Esophagus (tissue), 2 donors: ENCODE data around the gene CLEC2L. TPM values are rescaled to one million over a fixed set of nuclear protein-coding genes. Genes with fewer than 3 reads are reported as not detected.

Experiments
- H3K27ac ChIP-seq, 2 donors: one replicate each; pipeline ENCODE4 v1.5.1; 2013; ENCODE audit warnings: low read depth in 2 of 2, mild to moderate bottlenecking in 2 of 2, inconsistent platforms in 1 of 2, low read length in 1 of 2, moderate library complexity in 1 of 2
- H3K27me3 ChIP-seq, 2 donors: one replicate each; pipeline ENCODE4 v1.6.1; 2013; ENCODE audit warnings: low read length in 2 of 2, control low read depth in 1 of 2, mild to moderate bottlenecking in 1 of 2; ENCODE audit not compliant: insufficient read depth in 2 of 2, control insufficient read depth in 1 of 2
- H3K36me3 ChIP-seq, 2 donors: one replicate each; pipeline ENCODE4 v1.6.1; 2013; ENCODE audit warnings: low read length in 1 of 2; ENCODE audit not compliant: control insufficient read depth in 2 of 2, insufficient read depth in 2 of 2
- H3K4me1 ChIP-seq, 2 donors: one replicate each; pipeline ENCODE4 v1.6.1; 2013; ENCODE audit warnings: low read length in 1 of 2; ENCODE audit not compliant: control insufficient read depth in 2 of 2, insufficient read depth in 2 of 2
- H3K4me3 ChIP-seq, 2 donors: one replicate each; pipeline ENCODE4 v1.5.1; 2013; ENCODE audit warnings: low read length in 2 of 2, mild to moderate bottlenecking in 2 of 2, low read depth in 1 of 2, moderate library complexity in 1 of 2
- H3K9me3 ChIP-seq, 2 donors: one replicate each; pipeline ENCODE4 v1.6.1; 2013; ENCODE audit warnings: mild to moderate bottlenecking in 2 of 2, low read depth in 1 of 2, low read length in 1 of 2, moderate library complexity in 1 of 2; ENCODE audit not compliant: control insufficient read depth in 2 of 2, insufficient read depth in 1 of 2
- WGBS, 2 donors: extraction: QIAGEN DNeasy Blood & Tissue Kit; methylation state at CpG; one replicate each; pipeline ENCODE4 v1.1.7; 2013; 5-methylcytosine and 5-hydroxymethylcytosine counted together
- polyA plus RNA-seq, 2 donors: library from polyadenylated mRNA; stranded (reverse); fragments of 200-250 nt; gene quantifications; one replicate each; pipeline ENCODE4 v1.2.3, GENCODE V29; 2013
- donor health status: healthy with polysubstance abuse.
- donor health status: Bipolar disorder and iron deficiency.

The CLEC2L gene
- polyA plus RNA-seq, 2 donors, result 0.04 TPM; not detected in 1

DNA sequence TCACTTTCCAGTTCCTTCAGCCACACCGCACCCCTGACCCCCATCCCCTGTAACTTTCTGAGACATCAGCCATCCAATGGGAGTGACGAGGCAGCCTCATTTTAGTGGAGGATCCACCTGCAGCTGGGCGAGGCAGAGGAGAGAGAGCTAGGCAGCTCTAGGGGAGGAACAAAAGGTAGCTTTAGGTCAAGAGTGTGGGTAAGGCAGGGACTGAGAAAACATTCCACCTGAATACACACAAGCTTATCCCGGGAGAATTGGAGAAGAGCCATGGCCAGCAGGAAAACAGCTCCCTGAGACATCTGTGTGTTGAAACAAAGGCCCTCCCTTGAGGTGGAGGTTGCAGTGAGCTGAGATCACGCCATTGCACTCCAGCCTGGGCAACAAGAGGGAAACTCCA lies 33.4 kb upstream of the CLEC2L start:
- Histone ChIP-seq H3K4me1 (peaks cover 0 to 4% of the 10 kb centered on the region in 2 donors), H3K27ac (no peak overlapping the region), H3K27me3 (no peaks in the 10 kb centered on the region), H3K36me3 (no peaks in the 10 kb centered on the region), H3K9me3 (peaks cover 0 to 2% of the 10 kb centered on the region in 2 donors), H3K4me3 (no peak overlapping the region)
- WGBS, 2 donors, result 50 to 51% methylated on average over 5 of the region's 5 CpGs

- Histone ChIP-seq H3K9me3 (peaks cover 0 to 2% of the 10 kb centered on the region in 2 donors), H3K27me3 (no peaks in the 10 kb centered on the region), H3K27ac (no peak overlapping the region), H3K4me3 (no peak overlapping the region), H3K36me3 (no peaks in the 10 kb centered on the region), H3K4me1 (peaks cover 0 to 4% of the 10 kb centered on the region in 2 donors)
- 79 to 89% methylated on average over 1 of the region's 1 CpG for WGBS, 2 donors
These were observed 31.2 kb upstream of the CLEC2L start for GRCh38 chr7:139492293-139492692.

GRCh38 chr7:139494835-139495579 lies 28.5 kb upstream of the CLEC2L start:
- 60 to 65% methylated on average over 5 of the region's 5 CpGs for WGBS, 2 donors
- Histone ChIP-seq H3K9me3 (peaks cover 0 to 2% of the 10 kb centered on the region in 2 donors), H3K36me3 (no peaks in the 10 kb centered on the region), H3K27ac (no peak overlapping the region), H3K4me3 (no peak overlapping the region), H3K4me1 (peaks cover 0 to 1% of the 10 kb centered on the region in 2 donors), H3K27me3 (no peaks in the 10 kb centered on the region)

- Histone ChIP-seq H3K36me3 (no peaks in the 10 kb centered on the region), H3K27ac (no peak overlapping the region), H3K27me3 (no peaks in the 10 kb centered on the region), H3K9me3 (peaks cover 0 to 2% of the 10 kb centered on the region in 2 donors), H3K4me1 (no peaks in the 10 kb centered on the region), H3K4me3 (no peak overlapping the region)
- WGBS, 2 donors, result 93 to 96% methylated on average over 7 to 8 of the region's 8 CpGs
These were observed 27.8 kb upstream of the CLEC2L start for GRCh38 chr7:139495580-139496125.

DNA sequence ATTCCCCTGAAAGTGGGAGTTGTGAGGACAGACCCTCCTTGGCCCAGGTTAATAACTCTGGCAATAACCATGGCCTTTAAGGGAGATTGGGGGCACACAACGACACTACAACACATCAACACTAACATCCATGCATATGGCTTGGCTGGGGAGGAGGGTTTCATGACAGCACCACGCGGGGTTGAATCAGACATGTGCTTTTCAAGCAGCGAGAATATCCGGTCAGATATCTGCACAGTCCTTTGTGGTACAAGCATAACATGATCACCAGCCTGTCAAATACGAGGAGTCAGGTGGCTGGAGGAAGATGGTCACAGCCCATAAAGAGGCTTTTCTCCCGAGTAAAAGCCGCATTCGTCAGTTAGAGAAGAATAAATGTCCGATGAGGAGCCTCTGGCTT lies 27.0 kb upstream of the CLEC2L start:
- H3K36me3 ChIP-seq, result no peaks in the 10 kb centered on the region
- H3K9me3 ChIP-seq, result peaks cover 0 to 2% of the 10 kb centered on the region in 2 donors
- WGBS, 2 donors, result 90% methylated on average over 10 of the region's 10 CpGs

DNA sequence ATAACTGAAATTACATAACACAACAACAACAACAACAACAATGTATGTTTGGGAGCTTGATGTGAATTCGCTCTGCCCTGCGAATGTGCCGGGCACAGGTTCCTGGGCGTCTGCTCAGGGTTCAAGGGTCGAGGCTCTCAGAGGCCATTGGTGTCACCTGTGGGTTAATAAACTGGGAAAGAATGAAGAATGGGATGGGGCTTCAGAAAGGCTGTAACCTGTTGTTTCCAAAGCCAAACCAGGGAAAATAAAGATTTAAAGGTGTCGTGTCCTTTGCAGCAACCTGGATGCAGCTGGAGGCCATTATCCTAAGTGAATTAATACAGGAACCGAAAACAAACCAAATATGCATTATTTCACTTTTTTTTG lies 22.7 kb upstream of the CLEC2L start:
- Histone ChIP-seq H3K9me3 (no peaks in the 10 kb centered on the region), H3K4me1 (no peaks in the 10 kb centered on the region), H3K27me3 (no peaks in the 10 kb centered on the region), H3K27ac (no peak overlapping the region), H3K4me3 (no peak overlapping the region), H3K36me3 (no peaks in the 10 kb centered on the region)
- 94 to 95% methylated on average over 7 of the region's 7 CpGs for WGBS, 2 donors

More for the DNA sequence above, 27.0 kb upstream of the CLEC2L start:
- no peaks in the 10 kb centered on the region for H3K27me3 ChIP-seq
- no peak overlapping the region for H3K27ac ChIP-seq
- H3K4me1 ChIP-seq, result no peaks in the 10 kb centered on the region
- H3K4me3 ChIP-seq, result no peak overlapping the region

DNA sequence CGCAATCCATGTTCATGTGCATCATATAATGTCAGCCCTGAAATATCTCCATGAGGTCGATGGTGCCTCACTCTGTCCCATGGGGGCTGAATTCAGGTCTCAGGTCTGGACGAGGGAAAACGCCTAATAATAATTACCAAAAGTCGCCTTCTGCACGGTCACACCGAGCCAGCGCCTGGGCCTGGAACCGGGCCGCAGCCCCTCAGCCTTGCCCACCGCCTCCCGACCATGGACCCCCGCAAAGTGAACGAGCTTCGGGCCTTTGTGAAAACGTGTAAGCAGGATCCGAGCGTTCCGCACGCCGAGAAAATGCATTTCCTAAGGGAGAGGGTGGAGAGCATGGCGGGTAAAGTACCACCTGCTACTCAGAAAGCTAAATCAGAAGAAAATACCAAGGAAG lies 21.3 kb upstream of the CLEC2L start:
- Histone ChIP-seq H3K36me3 (no peaks in the 10 kb centered on the region), H3K27ac (no peak overlapping the region), H3K9me3 (no peaks in the 10 kb centered on the region), H3K27me3 (no peaks in the 10 kb centered on the region), H3K4me1 (no peaks in the 10 kb centered on the region), H3K4me3 (no peak overlapping the region)
- 89 to 90% methylated on average over 22 of the region's 22 CpGs for WGBS, 2 donors

DNA sequence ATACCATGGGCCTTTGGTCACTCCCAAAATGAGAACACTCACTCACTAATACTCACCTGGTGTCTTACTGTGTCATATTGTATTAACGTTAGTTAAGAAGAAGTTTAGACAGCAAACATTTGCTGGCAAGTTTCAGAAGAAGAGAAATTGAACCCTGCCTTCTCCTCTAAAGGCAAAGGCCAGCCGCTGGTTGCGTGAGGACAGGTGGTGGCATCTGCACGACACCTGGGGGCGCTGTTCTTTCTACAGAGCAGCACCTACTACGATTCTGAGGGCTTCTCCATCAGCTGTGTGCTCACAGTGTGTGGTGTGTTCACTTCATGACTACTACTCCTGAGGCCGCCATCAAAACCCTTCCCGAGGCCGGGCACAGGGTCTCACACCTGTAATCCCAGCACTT lies 17.9 kb upstream of the CLEC2L start:
- no peak overlapping the region for H3K27ac ChIP-seq
- no peaks in the 10 kb centered on the region for H3K36me3 ChIP-seq
- H3K4me3 ChIP-seq, result no peak overlapping the region
- no peaks in the 10 kb centered on the region for H3K4me1 ChIP-seq
- 68 to 78% methylated on average over 9 of the region's 9 CpGs for WGBS, 2 donors
- no peaks in the 10 kb centered on the region for H3K27me3 ChIP-seq
- no peaks in the 10 kb centered on the region for H3K9me3 ChIP-seq

DNA sequence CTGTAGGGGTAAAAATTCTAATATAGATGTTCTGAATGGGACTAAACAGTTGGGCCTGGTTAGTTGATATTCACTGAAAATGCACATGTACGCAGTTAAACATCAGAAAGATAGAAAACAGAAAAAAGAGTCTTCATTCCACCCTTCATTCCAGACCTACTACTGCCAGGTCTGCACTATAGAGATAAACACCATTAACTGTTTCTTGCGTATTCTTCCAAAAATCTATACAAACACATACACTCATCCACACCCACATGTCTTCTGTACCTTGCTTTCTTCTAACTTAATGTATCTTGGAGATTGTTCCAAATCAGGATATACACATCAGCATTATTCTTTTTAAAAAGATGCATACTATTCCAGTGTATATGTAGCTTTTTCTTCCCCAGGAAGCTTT lies 13.9 kb upstream of the CLEC2L start:
- Histone ChIP-seq H3K4me3 (no peak overlapping the region), H3K27me3 (no peaks in the 10 kb centered on the region), H3K4me1 (no peaks in the 10 kb centered on the region), H3K27ac (no peak overlapping the region), H3K9me3 (no peaks in the 10 kb centered on the region), H3K36me3 (no peaks in the 10 kb centered on the region)
- 96 to 97% methylated on average over 2 of the region's 2 CpGs for WGBS, 2 donors

DNA sequence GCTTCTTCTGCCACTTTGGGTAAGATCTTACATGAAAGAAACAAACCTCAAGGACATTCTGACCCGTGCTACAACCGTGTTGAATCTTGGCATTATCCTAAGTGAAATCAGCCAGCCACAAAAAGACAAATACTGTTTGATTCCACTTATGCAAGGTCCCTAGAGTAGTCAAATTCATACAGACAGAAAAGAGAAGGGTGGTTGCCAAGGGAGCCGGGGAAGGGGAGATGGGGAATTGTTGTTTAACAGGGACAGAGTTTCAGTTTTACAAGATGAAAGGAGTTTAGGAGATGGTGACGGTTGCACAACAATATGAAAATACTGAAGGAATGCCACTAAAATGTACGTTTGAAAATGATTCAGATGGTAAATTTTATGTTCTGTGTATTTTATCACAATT lies 12.2 kb upstream of the CLEC2L start:
- H3K36me3 ChIP-seq, result no peaks in the 10 kb centered on the region
- H3K9me3 ChIP-seq, result no peaks in the 10 kb centered on the region
- no peaks in the 10 kb centered on the region for H3K27me3 ChIP-seq
- WGBS, 2 donors, result 65 to 70% methylated on average over 5 of the region's 5 CpGs
- H3K4me3 ChIP-seq, result no peak overlapping the region
- H3K4me1 ChIP-seq, result no peaks in the 10 kb centered on the region
- H3K27ac ChIP-seq, result no peak overlapping the region
